ENCODE measurements around the gene ENKD1.

- TF ChIP-seq CTCF (IDR thresholded peaks at IDR 0.05) (no peak), POLR2A (IDR thresholded peaks at IDR 0.05) (no peak)
Observed at GRCh38 chr16:67668495-67669157, 2.1 kb upstream of the ENKD1 start.

Data from lower leg skin (tissue), 3 donors.